Liver (tissue), 9 donors: Measurements from ENCODE around the gene COG2. TPM values are rescaled to one million over a fixed set of nuclear protein-coding genes. Genes with fewer than 3 reads are reported as not detected.

ENCODE experiments used
- DNase-seq: peaks from one replicate; pipeline ENCODE4 v3.0.0-alpha.2; 2017; ENCODE audit warnings: low spot score
- H3K27ac ChIP-seq, 2 donors: one replicate each; pipeline ENCODE4 v1.7.0; 2013; ENCODE audit warnings: inconsistent platforms in 2 of 2, low read length in 2 of 2, control low read depth in 1 of 2, low read depth in 1 of 2, mild to moderate bottlenecking in 1 of 2
- H3K27me3 ChIP-seq, 4 donors: one replicate each; pipeline versions ENCODE4 v1.6.1 to v1.7.0; 2013; ENCODE audit warnings: low read length in 3 of 4, inconsistent platforms in 1 of 4, mild to moderate bottlenecking in 1 of 4, moderate library complexity in 1 of 4; ENCODE audit not compliant: control insufficient read depth in 4 of 4, insufficient read depth in 4 of 4
- H3K36me3 ChIP-seq, 4 donors: one replicate each; pipeline versions ENCODE4 v1.6.1 to v1.7.0; 2013; ENCODE audit warnings: low read length in 3 of 4, mild to moderate bottlenecking in 3 of 4, low read depth in 1 of 4, moderate library complexity in 1 of 4; ENCODE audit not compliant: control insufficient read depth in 4 of 4, insufficient read depth in 3 of 4
- H3K4me1 ChIP-seq, 4 donors: one replicate each; pipeline versions ENCODE4 v1.6.1 to v1.7.0; 2013; ENCODE audit warnings: low read length in 3 of 4, mild to moderate bottlenecking in 3 of 4, moderate library complexity in 1 of 4; ENCODE audit not compliant: control insufficient read depth in 4 of 4, insufficient read depth in 4 of 4
- H3K4me3 ChIP-seq, 3 donors: one replicate each; pipeline versions ENCODE4 v1.6.1 to v1.7.0; 2013; ENCODE audit warnings: low read length in 3 of 3, control low read depth in 1 of 3, low read depth in 1 of 3, mild to moderate bottlenecking in 1 of 3
- H3K9ac ChIP-seq, 2 donors: one replicate each; pipeline ENCODE4 v1.7.0; 2013; ENCODE audit warnings: low read length in 2 of 2, mild to moderate bottlenecking in 2 of 2, moderate library complexity in 2 of 2, control low read depth in 1 of 2, low read depth in 1 of 2
- H3K9me3 ChIP-seq, 4 donors: one replicate each; pipeline versions ENCODE4 v1.6.1 to v1.7.0; 2013; ENCODE audit warnings: low read length in 3 of 4; ENCODE audit not compliant: control insufficient read depth in 4 of 4
- ATF3 ChIP-seq: IDR thresholded peaks from 2 replicates; pipeline ENCODE4 v1.6.1; 2016; ENCODE audit warnings: antibody characterized with exemption
- CTCF ChIP-seq: fragments of 150-350 bp; IDR thresholded peaks from 2 replicates; pipeline ENCODE4 v1.5.1; 2017; ENCODE audit warnings: improper control_type of control experiment, low read depth, low read length; ENCODE audit not compliant: missing input control
- EGR1 ChIP-seq, 2 donors: IDR thresholded peaks; 2 replicates each; pipeline ENCODE4 v1.6.1; 2016 to 2018; ENCODE audit warnings: antibody characterized with exemption in 2 of 2, low read depth in 2 of 2
- FOXA1 ChIP-seq: IDR thresholded peaks from 2 replicates; pipeline ENCODE4 v1.6.1; 2016; ENCODE audit warnings: antibody characterized with exemption
- GABPA ChIP-seq, 2 donors: IDR thresholded peaks in 1 of 2; conservative IDR thresholded peaks in 1 of 2; 2 replicates each; pipeline ENCODE4 v1.6.1; 2016; ENCODE audit warnings: antibody characterized with exemption in 2 of 2, mild to moderate bottlenecking in 1 of 2, moderate library complexity in 1 of 2
- HNF4A ChIP-seq, 2 donors: conservative IDR thresholded peaks; 2 replicates each; pipeline ENCODE4 v1.6.1; 2016; ENCODE audit warnings: antibody characterized with exemption in 2 of 2, mild to moderate bottlenecking in 2 of 2
- JUND ChIP-seq, 2 donors: IDR thresholded peaks; 2 replicates each; pipeline ENCODE4 v1.6.1; 2016; ENCODE audit warnings: antibody characterized with exemption in 2 of 2
- MAX ChIP-seq: IDR thresholded peaks from 2 replicates; pipeline ENCODE4 v1.6.1; 2016; ENCODE audit warnings: antibody characterized with exemption
- NR2F2 ChIP-seq: IDR thresholded peaks from 2 replicates; pipeline ENCODE4 v1.6.1; 2016; ENCODE audit warnings: antibody characterized with exemption
- RAD21 ChIP-seq, 2 donors: IDR thresholded peaks; 2 replicates each; pipeline ENCODE4 v1.6.1; 2016; ENCODE audit warnings: antibody characterized with exemption in 2 of 2, mild to moderate bottlenecking in 2 of 2
- RXRA ChIP-seq, 2 donors: IDR thresholded peaks; 2 replicates each; pipeline ENCODE4 v1.6.1; 2017 to 2018; ENCODE audit warnings: antibody characterized with exemption in 2 of 2, mild to moderate bottlenecking in 1 of 2
- SP1 ChIP-seq: IDR thresholded peaks from 2 replicates; pipeline ENCODE4 v1.6.1; 2018; ENCODE audit warnings: antibody characterized with exemption, mild to moderate bottlenecking
- TAF1 ChIP-seq: conservative IDR thresholded peaks from 2 replicates; pipeline ENCODE4 v1.6.1; 2016; ENCODE audit warnings: antibody characterized with exemption, mild to moderate bottlenecking
- ZBTB33 ChIP-seq: IDR thresholded peaks from 2 replicates; pipeline ENCODE4 v1.6.1; 2016; ENCODE audit warnings: antibody characterized with exemption
- WGBS: extraction: QIAGEN DNeasy Blood & Tissue Kit; methylation state at CpG from one replicate; pipeline ENCODE4 v1.1.7; 2013; 5-methylcytosine and 5-hydroxymethylcytosine counted together
- polyA plus RNA-seq, 2 donors: library from polyadenylated mRNA; stranded (reverse) in 1 of 2; unstranded in 1 of 2; fragments of 200-250 nt in 1 of 2; fragments of >200 nt in 1 of 2; fragmentation: Nextera tagmentation in 1 of 2; extraction: Ambion mirVana in 1 of 2; gene quantifications; one replicate each; pipeline versions ENCODE4 v1.2.1 to v1.2.3, GENCODE V29; 2013 to 2015
- total RNA-seq, 2 donors: library from RNA; depleted of rRNA; stranded (reverse); fragments of >200 nt; gene quantifications; one replicate each; pipeline ENCODE4 v1.2.3, GENCODE V29; 2014
- TF ChIP-seq, protein P1 (sequence below): IDR thresholded peaks from 2 replicates; pipeline ENCODE4 v1.6.1; 2016; ENCODE audit warnings: antibody characterized with exemption, mild to moderate bottlenecking
- donor health status: healthy.
- donor health status: healthy.
- donor health status: healthy.
- donor health status: healthy.
- donor health status: healthy.

COG2 gene
- total and polyA plus RNA-seq, 4 donors = 6.4 to 16.1 (median 14.3) TPM

- no peaks in the 10 kb centered on the region for H3K27me3 ChIP-seq
- WGBS = 95% methylated on average over 9 of the region's 9 CpGs
These were observed 47.8 kb downstream of the COG2 start for GRCh38 chr1:230690101-230690500.

More at GRCh38 chr1:230690101-230690500, 47.8 kb downstream of the COG2 start:
- no peak for DNase-seq
- Histone ChIP-seq H3K9me3 (no peaks in the 10 kb centered on the region), H3K27ac (no peak overlapping the region), H3K4me3 (no peak overlapping the region), H3K9ac (no peak overlapping the region), H3K4me1 (peaks cover 0 to 1% (median under 1%) of the 10 kb centered on the region in 4 donors), H3K36me3 (peaks cover 17 to 68% (median 57%) of the 10 kb centered on the region in 4 donors)
- no peak for TF ChIP-seq RAD21 (IDR thresholded peaks at IDR 0.05)
- no peak for TF ChIP-seq TAF1
- TF ChIP-seq GABPA (IDR thresholded peaks at IDR 0.05 in 1 of 2, conservative IDR thresholded peaks at IDR 0.05 in 1 of 2) = no peak
- TF ChIP-seq SP1 = no peak
- no peak for TF ChIP-seq NR2F2
- TF ChIP-seq, protein P1, sequence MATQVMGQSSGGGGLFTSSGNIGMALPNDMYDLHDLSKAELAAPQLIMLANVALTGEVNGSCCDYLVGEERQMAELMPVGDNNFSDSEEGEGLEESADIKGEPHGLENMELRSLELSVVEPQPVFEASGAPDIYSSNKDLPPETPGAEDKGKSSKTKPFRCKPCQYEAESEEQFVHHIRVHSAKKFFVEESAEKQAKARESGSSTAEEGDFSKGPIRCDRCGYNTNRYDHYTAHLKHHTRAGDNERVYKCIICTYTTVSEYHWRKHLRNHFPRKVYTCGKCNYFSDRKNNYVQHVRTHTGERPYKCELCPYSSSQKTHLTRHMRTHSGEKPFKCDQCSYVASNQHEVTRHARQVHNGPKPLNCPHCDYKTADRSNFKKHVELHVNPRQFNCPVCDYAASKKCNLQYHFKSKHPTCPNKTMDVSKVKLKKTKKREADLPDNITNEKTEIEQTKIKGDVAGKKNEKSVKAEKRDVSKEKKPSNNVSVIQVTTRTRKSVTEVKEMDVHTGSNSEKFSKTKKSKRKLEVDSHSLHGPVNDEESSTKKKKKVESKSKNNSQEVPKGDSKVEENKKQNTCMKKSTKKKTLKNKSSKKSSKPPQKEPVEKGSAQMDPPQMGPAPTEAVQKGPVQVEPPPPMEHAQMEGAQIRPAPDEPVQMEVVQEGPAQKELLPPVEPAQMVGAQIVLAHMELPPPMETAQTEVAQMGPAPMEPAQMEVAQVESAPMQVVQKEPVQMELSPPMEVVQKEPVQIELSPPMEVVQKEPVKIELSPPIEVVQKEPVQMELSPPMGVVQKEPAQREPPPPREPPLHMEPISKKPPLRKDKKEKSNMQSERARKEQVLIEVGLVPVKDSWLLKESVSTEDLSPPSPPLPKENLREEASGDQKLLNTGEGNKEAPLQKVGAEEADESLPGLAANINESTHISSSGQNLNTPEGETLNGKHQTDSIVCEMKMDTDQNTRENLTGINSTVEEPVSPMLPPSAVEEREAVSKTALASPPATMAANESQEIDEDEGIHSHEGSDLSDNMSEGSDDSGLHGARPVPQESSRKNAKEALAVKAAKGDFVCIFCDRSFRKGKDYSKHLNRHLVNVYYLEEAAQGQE = no peak
- TF ChIP-seq FOXA1 = no peak
- no peak for TF ChIP-seq EGR1 (IDR thresholded peaks at IDR 0.05; ENCODE audit: low read depth in 2 of 2)
- TF ChIP-seq HNF4A (conservative IDR thresholded peaks at IDR 0.05) = no peak
- no peak for TF ChIP-seq ATF3
- no peak for TF ChIP-seq RXRA (IDR thresholded peaks at IDR 0.05)
- TF ChIP-seq MAX = no peak
- TF ChIP-seq JUND (IDR thresholded peaks at IDR 0.05) = no peak
- no peak for TF ChIP-seq CTCF
- TF ChIP-seq ZBTB33 = no peak
